Fibroblast of pulmonary artery (primary cell): ENCODE results near the gene DPP4.

Experiments
- DNase-seq: peaks from one replicate; pipeline ENCODE4 v3.0.0-alpha.2; 2010; ENCODE audit warnings: low read depth
- H3K4me3 ChIP-seq: replicated peaks from 2 replicates; pipeline ENCODE4 v1.5.1; 2011; ENCODE audit warnings: low read depth, mild to moderate bottlenecking, control low read depth, low read length, moderate library complexity
- TF ChIP-seq, protein P1 (sequence below): IDR thresholded peaks from 2 replicates; pipeline ENCODE4 v1.5.1; 2011; ENCODE audit warnings: mild to moderate bottlenecking, control low read depth, low read length, inconsistent platforms; ENCODE audit errors: missing control alignments

Gene DPP4

GRCh38 chr2:162013514-162014475, 60.2 kb downstream of the DPP4 start:
- no peak for DNase-seq
- H3K4me3 ChIP-seq, result no peak overlapping the region
- TF ChIP-seq, protein P1, sequence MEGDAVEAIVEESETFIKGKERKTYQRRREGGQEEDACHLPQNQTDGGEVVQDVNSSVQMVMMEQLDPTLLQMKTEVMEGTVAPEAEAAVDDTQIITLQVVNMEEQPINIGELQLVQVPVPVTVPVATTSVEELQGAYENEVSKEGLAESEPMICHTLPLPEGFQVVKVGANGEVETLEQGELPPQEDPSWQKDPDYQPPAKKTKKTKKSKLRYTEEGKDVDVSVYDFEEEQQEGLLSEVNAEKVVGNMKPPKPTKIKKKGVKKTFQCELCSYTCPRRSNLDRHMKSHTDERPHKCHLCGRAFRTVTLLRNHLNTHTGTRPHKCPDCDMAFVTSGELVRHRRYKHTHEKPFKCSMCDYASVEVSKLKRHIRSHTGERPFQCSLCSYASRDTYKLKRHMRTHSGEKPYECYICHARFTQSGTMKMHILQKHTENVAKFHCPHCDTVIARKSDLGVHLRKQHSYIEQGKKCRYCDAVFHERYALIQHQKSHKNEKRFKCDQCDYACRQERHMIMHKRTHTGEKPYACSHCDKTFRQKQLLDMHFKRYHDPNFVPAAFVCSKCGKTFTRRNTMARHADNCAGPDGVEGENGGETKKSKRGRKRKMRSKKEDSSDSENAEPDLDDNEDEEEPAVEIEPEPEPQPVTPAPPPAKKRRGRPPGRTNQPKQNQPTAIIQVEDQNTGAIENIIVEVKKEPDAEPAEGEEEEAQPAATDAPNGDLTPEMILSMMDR, result no peak

DNA sequence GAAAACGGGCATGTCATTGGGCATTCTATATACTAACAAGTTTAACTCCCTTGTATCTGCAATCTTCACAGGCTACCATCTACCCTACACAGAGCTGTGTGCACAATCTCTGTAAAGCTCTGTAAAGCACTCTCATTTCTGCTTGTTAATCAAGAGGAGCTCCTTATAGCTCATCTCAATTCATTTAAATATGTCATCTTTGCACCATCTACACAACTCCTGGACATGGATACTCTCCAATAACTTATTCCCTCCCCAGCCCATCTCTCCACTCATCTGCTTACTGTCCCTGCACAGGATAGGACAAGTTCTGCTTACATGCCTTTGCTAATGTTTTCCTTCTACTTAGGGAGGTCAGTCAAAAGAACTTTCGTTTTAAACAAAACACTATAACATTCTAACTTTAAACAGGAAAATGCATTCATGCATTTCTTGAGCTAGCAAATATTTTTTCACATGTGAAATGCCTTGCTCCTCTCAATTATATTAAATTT, 61.4 kb downstream of the DPP4 start:
- TF ChIP-seq, protein P1, result no peak
- H3K4me3 ChIP-seq, result no peak overlapping the region
- no peak for DNase-seq

- no peak for DNase-seq
- TF ChIP-seq, protein P1, result no peak
- H3K4me3 ChIP-seq, result no peak overlapping the region
These were observed 62.1 kb downstream of the DPP4 start for GRCh38 chr2:162011706-162012564.

GRCh38 chr2:162009543-162009942, 64.5 kb downstream of the DPP4 start:
- no peak for DNase-seq
- H3K4me3 ChIP-seq, result no peak overlapping the region
- TF ChIP-seq, protein P1, result no peak

DNA sequence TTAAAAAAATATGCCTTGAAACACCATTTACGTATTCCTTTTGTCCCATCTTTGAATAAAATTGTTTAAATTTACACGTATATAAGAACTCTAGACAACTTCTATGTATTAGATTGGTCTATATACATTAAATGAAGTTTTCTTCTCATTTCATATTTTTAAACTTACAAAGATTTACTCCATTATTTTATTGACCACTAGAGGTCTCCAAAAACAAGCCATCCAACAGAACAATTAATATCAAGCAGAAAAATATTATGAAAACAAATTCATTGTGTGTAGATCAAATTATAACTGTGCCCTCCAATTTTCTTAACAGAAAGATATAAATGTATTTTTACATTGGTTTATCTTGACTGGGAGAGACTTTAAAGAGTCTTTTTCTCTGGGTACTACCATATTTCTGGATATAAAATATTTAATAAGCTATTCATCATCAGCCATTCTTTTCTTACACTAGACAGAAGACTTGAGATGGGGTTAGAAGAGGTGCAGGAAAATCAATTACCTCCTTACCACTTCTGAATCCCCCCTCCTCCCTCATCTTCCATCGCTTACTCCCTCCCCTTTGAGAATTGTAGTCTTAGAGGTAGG, 66.5 kb downstream of the DPP4 start:
- DNase-seq, result peak; percentile 54
- no peak overlapping the region for H3K4me3 ChIP-seq
- TF ChIP-seq, protein P1, result peak; percentile 58

- no peak for DNase-seq
- TF ChIP-seq, protein P1, result no peak
- no peak overlapping the region for H3K4me3 ChIP-seq
These were observed 67.7 kb downstream of the DPP4 start for GRCh38 chr2:162006337-162006736.
